Measurements from ENCODE around the gene EFTUD2. TPM values are rescaled to one million over a fixed set of nuclear protein-coding genes. Genes with fewer than 3 reads are reported as not detected.

EFTUD2 gene
- total and polyA plus RNA-seq, 9 of the 15 experiments (the other 6 are each of a cell fraction or from before 2014, with no cell fraction given) = 65.8 to 362 (median 218) TPM

DNA sequence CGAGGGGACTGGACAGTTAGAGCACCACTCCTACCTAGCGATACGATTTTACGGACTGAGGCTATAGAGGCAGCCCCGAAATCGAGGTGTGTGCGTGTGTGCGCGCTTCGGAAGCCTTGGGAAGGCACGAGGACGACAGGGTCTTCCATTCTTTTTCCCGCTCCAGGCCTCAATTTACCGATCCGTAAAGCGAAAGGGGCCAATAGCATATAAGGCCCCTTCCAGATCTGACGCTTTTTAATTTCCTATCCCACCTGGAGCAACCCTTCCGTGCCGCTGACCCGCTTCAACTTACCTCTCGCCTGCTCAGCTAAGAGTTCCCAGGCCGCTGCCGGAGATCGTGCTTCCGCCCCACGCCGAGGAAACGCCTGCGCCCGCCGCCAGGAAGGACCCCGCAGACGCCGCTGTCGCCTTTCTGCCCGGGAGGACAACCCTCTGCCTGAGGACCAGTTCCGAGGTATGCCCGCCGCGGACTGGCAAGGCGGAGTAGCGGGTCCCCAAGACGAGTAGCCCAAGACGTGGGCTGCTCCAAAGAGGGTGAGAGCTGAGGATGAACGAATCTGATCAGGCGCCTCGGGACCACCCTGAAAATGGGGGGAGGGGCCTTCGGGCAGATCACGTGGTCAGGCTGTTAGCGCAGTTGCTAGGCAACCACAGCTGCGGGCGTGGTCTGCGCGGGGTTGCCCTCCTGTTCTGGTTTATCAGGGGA lies at the start of gene EFTUD2 (continued):
- TF ChIP-seq AFF4 (CRISPR knock-in tag; IDR thresholded peaks at IDR 0.05) (no peak), ZNF143 (CRISPR knock-in tag; IDR thresholded peaks at IDR 0.05) (peak; percentile 46; the same call in 1 of the 2 replicates), MAFF (IDR thresholded peaks at IDR 0.05; ENCODE audit: low read length) (no peak), ZNF589 (CRISPR knock-in tag; IDR thresholded peaks at IDR 0.05; ENCODE audit: low read depth) (peak; percentile 91), CREB5 (CRISPR knock-in tag; IDR thresholded peaks at IDR 0.05) (no peak), ZNF57 (CRISPR knock-in tag; IDR thresholded peaks at IDR 0.05) (no peak), ZNF197 (CRISPR knock-in tag; IDR thresholded peaks at IDR 0.05; ENCODE audit: low read depth) (no peak), TARDBP (IDR thresholded peaks at IDR 0.05) (no peak), TRIM28 (IDR thresholded peaks at IDR 0.05) (0 out of 2 replicates have a peak, but pooled peaks have one; percentile 17), ZNF134 (CRISPR knock-in tag; conservative IDR thresholded peaks at IDR 0.05) (no peak), NR2C2 (CRISPR knock-in tag; IDR thresholded peaks at IDR 0.05) (peak; percentile 74; the same call in 1 of the 2 replicates), NR2C2 (tag; IDR thresholded peaks at IDR 0.05) (peak; percentile 82), CEBPB (tag; IDR thresholded peaks at IDR 0.05) (no peak), ZNF780A (CRISPR knock-in tag; IDR thresholded peaks at IDR 0.05) (no peak), ARHGAP35 (IDR thresholded peaks at IDR 0.05; ENCODE audit: partially characterized antibody) (no peak), SAP30 (IDR thresholded peaks at IDR 0.05; ENCODE audit: borderline replicate concordance, insufficient read depth, low read depth, low read length, poor library complexity, severe bottlenecking) (peak; percentile 59), CTBP1 (IDR thresholded peaks at IDR 0.05; ENCODE audit: borderline replicate concordance) (peak; percentile 67; the same call in 1 of the 2 replicates)
- TF ChIP-seq, protein P1, sequence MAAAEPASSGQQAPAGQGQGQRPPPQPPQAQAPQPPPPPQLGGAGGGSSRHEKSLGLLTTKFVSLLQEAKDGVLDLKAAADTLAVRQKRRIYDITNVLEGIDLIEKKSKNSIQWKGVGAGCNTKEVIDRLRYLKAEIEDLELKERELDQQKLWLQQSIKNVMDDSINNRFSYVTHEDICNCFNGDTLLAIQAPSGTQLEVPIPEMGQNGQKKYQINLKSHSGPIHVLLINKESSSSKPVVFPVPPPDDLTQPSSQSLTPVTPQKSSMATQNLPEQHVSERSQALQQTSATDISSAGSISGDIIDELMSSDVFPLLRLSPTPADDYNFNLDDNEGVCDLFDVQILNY (CRISPR knock-in tag; IDR thresholded peaks at IDR 0.05) = peak; percentile 81; the same call in 1 of the 2 replicates
- TF ChIP-seq, protein P2, sequence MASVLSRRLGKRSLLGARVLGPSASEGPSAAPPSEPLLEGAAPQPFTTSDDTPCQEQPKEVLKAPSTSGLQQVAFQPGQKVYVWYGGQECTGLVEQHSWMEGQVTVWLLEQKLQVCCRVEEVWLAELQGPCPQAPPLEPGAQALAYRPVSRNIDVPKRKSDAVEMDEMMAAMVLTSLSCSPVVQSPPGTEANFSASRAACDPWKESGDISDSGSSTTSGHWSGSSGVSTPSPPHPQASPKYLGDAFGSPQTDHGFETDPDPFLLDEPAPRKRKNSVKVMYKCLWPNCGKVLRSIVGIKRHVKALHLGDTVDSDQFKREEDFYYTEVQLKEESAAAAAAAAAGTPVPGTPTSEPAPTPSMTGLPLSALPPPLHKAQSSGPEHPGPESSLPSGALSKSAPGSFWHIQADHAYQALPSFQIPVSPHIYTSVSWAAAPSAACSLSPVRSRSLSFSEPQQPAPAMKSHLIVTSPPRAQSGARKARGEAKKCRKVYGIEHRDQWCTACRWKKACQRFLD (CRISPR knock-in tag; IDR thresholded peaks at IDR 0.05) = no peak
- TF ChIP-seq, protein P3, sequence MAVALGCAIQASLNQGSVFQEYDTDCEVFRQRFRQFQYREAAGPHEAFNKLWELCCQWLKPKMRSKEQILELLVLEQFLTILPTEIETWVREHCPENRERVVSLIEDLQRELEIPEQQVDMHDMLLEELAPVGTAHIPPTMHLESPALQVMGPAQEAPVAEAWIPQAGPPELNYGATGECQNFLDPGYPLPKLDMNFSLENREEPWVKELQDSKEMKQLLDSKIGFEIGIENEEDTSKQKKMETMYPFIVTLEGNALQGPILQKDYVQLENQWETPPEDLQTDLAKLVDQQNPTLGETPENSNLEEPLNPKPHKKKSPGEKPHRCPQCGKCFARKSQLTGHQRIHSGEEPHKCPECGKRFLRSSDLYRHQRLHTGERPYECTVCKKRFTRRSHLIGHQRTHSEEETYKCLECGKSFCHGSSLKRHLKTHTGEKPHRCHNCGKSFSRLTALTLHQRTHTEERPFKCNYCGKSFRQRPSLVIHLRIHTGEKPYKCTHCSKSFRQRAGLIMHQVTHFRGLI (CRISPR knock-in tag; IDR thresholded peaks at IDR 0.05) = no peak

Measured in K562 (cell line).